Left kidney (tissue), 8 donors: ENCODE results near the gene NUP210. TPM values are rescaled to one million over a fixed set of nuclear protein-coding genes. Genes with fewer than 3 reads are reported as not detected.
A peak's percentile ranks its signal among the peaks of the same experiment; 100 is the strongest.
"Not testable (repeated sequence)": the region's sequence is repeated elsewhere in the genome, so short reads cannot be mapped to it uniquely, and the experiment has no call there.

Experiments
- DNase-seq: peaks from one replicate; pipeline ENCODE4 v3.0.0-alpha.2; 2013
- long read RNA-seq, 8 donors: transcript quantifications; one replicate each; lab custom pipeline, GENCODE V29; 2026
- polyA plus RNA-seq: library from polyadenylated mRNA; unstranded; fragments of 120-200 nt; gene quantifications from one replicate; pipeline ENCODE4 v1.2.1, GENCODE V29; 2013; ENCODE audit not compliant: insufficient read length

Gene NUP210
- 28.9 TPM for polyA plus RNA-seq
- long read RNA-seq, donor 1, partial matches to known transcripts = 0 of 1 reads
- long read RNA-seq, donor 1, other reads (novel, unspliced or antisense) = 0 of 1 reads
- long read RNA-seq, donor 2, full-length matches to known transcripts = 1 of 1 reads
- long read RNA-seq, donor 2, partial matches to known transcripts = 0 of 1 reads
- long read RNA-seq, donor 2, other reads (novel, unspliced or antisense) = 0 of 1 reads
- long read RNA-seq, donor 3, full-length matches to known transcripts = 2 of 2 reads
- long read RNA-seq, donor 3, partial matches to known transcripts = 0 of 2 reads
- long read RNA-seq, donor 3, other reads (novel, unspliced or antisense) = 0 of 2 reads
- long read RNA-seq, donor 4 = 0 reads
- long read RNA-seq, donor 5, full-length matches to known transcripts = 2 of 2 reads
- long read RNA-seq, donor 5, partial matches to known transcripts = 0 of 2 reads
- long read RNA-seq, donor 5, other reads (novel, unspliced or antisense) = 0 of 2 reads
- long read RNA-seq, donor 6 = 0 reads
- long read RNA-seq, donor 7, partial matches to known transcripts = 0 of 1 reads
- long read RNA-seq, donor 7, other reads (novel, unspliced or antisense) = 0 of 1 reads
- long read RNA-seq, donor 8 = 0 reads

GRCh38 chr3:13420045-13420830 is at the start of gene NUP210:
Gene NUP210 (minus strand): TSS chr3:13420322. CDS start chr3:13420226, 96 bp downstream.
- DNase-seq = peak; percentile 33

DNA sequence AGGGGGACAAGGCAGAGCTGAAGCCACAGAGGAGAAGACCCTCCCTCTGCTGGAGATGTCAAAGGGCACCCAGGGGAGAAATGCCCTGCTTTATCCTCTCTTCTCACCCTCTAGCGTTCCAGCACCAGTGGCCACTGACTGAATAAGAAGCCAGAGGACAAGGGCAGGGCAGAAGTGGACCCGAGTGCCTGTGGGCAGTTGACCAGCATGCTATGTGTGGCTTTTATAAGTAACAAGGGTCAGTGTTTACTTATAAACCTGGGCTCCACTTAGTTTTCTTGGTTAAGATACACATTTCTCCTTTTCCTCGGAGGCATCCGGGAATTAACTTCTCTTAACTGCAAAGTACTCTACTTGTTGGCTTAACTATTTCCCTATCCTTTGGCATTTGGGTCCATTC is 46.7 kb upstream of the NUP210 start:
- DNase-seq = no peak

- no peak for DNase-seq
Measured at GRCh38 chr3:13465236-13465873, 45.2 kb upstream of the NUP210 start.

DNA sequence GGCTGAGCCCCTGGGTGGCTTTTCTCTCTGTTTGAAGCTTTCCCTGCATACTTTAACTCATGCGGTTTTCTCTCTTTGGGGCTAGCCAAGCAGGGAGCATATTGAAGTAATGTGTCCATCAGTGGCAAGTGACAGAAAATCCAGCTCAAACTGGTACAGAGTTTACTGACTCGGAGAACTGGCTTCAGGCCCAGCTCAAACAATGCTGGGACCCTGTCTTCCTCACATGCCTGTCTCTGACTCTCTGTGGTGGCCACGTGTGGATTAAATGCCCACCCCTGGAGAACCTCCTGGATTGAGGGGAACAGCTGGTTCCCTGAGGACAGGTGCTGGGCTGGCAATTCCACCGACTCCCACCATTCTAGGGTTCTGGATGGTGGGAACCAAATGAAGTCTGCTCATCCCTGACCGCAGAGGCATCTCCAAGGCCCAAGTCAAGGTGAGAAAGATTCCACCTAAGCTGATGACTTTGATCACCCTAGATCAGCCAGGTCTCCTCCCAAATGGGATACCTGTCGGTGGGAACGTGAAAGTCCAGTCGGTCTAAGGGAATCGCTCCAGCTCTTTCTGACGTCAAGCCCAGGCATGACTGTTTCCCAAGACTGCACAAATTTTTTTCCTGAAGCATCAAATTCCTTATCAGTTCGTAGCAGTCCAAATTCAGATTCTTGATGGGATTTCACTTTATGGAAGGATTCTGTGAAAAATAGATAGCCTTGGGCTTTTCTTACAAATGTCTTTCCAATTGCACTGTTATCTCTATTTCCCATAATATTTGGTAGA is 43.7 kb upstream of the NUP210 start:
- DNase-seq = no peak

- DNase-seq = no peak
Measured at GRCh38 chr3:13462822-13463221, 42.7 kb upstream of the NUP210 start.

- DNase-seq = no peak
Measured at GRCh38 chr3:13462125-13462629, 42.1 kb upstream of the NUP210 start.

GRCh38 chr3:13461169-13462124 is 41.3 kb upstream of the NUP210 start:
- peak; percentile 58 for DNase-seq

DNA sequence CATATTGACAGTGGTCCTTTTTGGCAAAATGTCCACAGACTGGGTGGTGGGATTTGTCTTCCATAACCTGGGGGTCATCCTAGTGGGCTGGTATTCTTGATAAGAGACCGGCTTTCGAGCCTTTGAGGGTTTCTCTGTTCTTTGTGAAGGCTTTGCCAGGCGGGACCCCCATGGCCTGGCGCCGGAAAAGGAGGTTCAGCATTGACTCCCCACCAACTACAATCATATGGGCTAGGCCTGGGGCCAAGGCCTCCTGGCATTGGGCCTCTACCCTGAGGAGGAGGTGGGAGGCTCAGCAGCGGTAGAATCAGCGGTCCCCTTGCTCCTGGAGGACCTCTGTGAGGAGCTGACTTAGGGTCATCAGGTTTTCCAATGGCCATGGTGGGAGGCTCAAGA is 40.2 kb upstream of the NUP210 start:
- no peak for DNase-seq

DNA sequence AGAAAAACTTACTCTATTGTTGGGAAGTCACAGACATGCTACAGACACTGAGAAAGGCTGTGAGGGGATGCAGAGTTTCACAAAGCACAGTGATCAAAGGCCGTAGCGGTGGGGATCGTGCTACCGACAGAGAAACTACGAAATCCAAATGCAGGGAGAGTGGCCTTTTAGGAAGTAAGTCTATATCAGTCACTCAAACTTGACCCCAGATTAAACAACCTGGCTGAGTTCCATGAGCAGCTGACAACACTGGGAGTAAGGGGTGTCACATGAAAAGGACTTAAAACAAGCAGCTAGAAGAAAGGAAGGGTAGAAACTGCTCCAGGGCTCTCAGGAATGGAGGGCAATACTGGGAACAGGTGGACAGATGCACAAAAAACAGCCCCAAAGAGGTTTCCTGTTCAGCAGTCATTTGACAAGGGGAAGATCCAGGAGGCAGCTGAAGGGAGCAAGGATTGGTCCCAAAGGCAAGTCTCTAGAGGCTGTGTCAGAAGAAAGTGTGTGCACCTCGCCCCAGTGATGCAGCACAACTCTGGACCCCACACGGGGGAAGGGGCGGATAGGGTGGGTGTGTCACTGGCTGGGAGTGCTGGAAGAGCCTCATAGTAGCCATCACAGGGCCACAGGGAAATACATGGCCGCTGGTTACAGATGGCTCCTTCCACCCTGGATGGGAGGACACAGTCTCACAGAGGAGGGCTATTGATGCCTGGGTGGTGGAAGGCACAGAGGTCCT is 39.7 kb upstream of the NUP210 start:
- no peak for DNase-seq

GRCh38 chr3:13457593-13457992 is 37.5 kb upstream of the NUP210 start:
- no peak for DNase-seq

GRCh38 chr3:13455644-13456043 is 35.5 kb upstream of the NUP210 start:
- no peak for DNase-seq

DNA sequence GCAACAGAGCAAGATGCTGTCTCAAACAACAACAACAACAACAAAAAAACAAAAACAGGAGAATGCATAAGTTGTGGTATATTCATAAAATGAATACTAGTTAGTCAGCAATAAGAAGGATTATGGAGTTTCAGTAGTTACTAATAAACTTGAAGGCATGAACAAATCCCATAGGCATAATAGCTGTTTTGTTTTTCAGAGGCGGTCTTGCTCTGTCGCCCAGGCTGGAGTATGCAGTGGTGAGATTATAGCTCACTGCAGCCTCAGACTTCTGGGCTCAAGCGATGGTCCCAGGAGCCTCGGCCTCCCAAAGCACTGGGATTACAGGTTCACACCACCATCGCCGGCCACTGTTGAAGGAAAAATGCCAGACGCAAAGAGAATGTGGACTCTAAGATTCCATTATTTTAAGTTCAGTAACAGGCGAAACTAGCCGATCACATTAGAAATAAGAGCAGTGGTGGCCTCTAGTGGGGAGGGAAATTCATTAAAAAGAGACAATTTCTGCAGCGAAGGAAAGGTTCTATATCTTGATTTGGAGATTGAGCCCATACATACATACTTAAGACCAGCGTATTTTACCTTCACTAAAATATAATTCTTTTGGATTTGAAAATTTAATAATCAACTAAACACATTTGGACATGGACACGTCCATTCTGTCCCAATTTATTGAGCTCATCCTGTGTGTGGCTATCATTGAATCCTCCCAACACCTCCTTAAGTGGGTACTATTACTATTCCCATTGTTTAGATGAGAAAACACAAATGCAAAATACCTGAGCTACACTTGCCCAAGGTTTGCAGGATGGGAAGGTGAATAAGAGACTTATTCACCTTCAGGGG is 32.6 kb upstream of the NUP210 start:
- peak; percentile 59 for DNase-seq

- no peak for DNase-seq
Measured at GRCh38 chr3:13451301-13451673, 31.2 kb upstream of the NUP210 start.

- DNase-seq = not testable (repeated sequence)
Measured at GRCh38 chr3:13442882-13443281, 22.8 kb upstream of the NUP210 start.

DNA sequence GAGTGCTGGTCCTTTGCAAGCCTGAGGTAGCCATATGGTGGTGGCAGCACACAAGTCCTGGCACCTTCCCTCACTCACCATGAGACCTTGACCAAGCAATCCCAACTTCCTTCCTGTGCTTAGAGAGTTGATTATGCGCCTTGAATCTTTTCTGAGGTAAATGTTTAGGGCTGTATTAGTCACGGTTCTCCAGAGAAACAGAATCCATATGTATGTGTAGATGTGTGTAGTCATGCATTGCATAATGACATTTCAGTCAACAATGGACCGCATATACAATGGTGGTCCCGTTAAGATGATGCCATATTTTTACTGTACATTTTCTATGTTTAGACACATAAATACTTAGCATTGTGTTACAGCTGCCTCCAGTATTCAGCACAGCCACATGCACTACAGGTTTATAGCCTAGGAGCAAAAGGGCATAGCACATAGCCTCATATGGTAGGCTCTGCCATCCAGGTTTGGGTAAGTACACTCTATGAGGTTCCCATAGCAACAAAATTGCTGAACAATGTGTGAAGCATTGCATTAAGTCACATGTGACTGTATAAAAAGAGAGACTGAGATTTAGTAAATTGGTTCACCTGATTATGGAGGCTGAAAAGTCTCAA is 20.2 kb upstream of the NUP210 start:
- no peak for DNase-seq

GRCh38 chr3:13436213-13436612 is 16.1 kb upstream of the NUP210 start:
- not testable (repeated sequence) for DNase-seq

DNA sequence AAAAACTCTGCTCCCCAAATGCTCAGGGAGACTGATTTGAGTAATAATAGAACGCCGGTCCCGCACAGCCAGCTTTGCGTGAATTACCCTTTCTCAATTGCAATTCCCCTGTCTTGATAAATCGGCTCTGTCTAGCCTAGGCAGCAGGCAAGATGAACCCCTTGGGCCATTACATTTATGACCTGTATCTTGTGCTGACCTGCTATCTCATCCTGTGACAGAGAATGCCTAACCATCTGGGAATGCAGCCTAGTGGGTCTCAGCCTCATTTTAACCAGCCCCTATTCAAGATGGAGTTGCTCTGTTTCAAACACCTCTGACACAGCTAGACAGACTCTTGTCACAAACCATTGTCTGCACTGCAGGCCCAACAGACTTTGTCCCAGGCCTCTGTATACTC is 13.8 kb upstream of the NUP210 start:
- no peak for DNase-seq

GRCh38 chr3:13432093-13432492 is 12.0 kb upstream of the NUP210 start:
- no peak for DNase-seq
